ENCODE results near the gene TLR8.

The TLR8 gene

GRCh38 chrX:12912791-12913482 is 6.5 kb downstream of the TLR8 start:
- Histone ChIP-seq H3K4me2 (ENCODE audit: low read depth, low read length) (no peak overlapping the region), H3K27ac (ENCODE audit: low read length) (no peak overlapping the region), H3K36me3 (replicated peaks; ENCODE audit: insufficient read depth, low read length) (no peaks in the 10 kb centered on the region), H3K9me3 (replicated peaks; ENCODE audit: insufficient read depth, low read length) (no peaks in the 10 kb centered on the region), H3K4me3 (ENCODE audit: low read length) (no peak overlapping the region), H3K27me3 (replicated peaks; ENCODE audit: insufficient read depth, low read length) (no peaks in the 10 kb centered on the region), H3F3A (ENCODE audit: insufficient read depth, low read length) (no peaks in the 10 kb centered on the region), H3K9ac (ENCODE audit: low read length) (no peak overlapping the region), H3K9me2 (replicated peaks; ENCODE audit: insufficient read depth, low read length) (no peaks in the 10 kb centered on the region), H2AFZ (ENCODE audit: low read length) (no peak overlapping the region), H3K4me1 (ENCODE audit: low read length) (no peaks in the 10 kb centered on the region), H4K20me1 (ENCODE audit: insufficient read depth, low read length) (no peaks in the 10 kb centered on the region), H3K79me2 (ENCODE audit: low read length) (no peaks in the 10 kb centered on the region)
- TF ChIP-seq CTCF (IDR thresholded peaks at IDR 0.05; ENCODE audit: low read length) = no peak
- TF ChIP-seq EZH2 (optimal IDR thresholded peaks at IDR 0.05; ENCODE audit: low read depth, low read length) = no peak
- TF ChIP-seq EZH2phosphoT487 (IDR thresholded peaks at IDR 0.05; ENCODE audit: low read length) = no peak
- no peak for DNase-seq

GRCh38 chrX:12917753-12918152 is 11.3 kb downstream of the TLR8 start:
- DNase-seq = no peak
- H3K9me2 ChIP-seq (replicated peaks; ENCODE audit: insufficient read depth, low read length) = no peaks in the 10 kb centered on the region
- H3F3A ChIP-seq (ENCODE audit: insufficient read depth, low read length) = no peaks in the 10 kb centered on the region
- H3K9me3 ChIP-seq (replicated peaks; ENCODE audit: insufficient read depth, low read length) = no peaks in the 10 kb centered on the region
- no peaks in the 10 kb centered on the region for H3K27me3 ChIP-seq (replicated peaks; ENCODE audit: insufficient read depth, low read length)
- H3K27ac ChIP-seq (ENCODE audit: low read length) = no peak overlapping the region
- H2AFZ ChIP-seq (ENCODE audit: low read length) = no peak overlapping the region
- H3K4me2 ChIP-seq (ENCODE audit: low read depth, low read length) = no peak overlapping the region
- no peak overlapping the region for H3K4me3 ChIP-seq (ENCODE audit: low read length)
- no peaks in the 10 kb centered on the region for H3K36me3 ChIP-seq (replicated peaks; ENCODE audit: insufficient read depth, low read length)
- no peaks in the 10 kb centered on the region for H3K4me1 ChIP-seq (ENCODE audit: low read length)
- H3K79me2 ChIP-seq (ENCODE audit: low read length) = no peaks in the 10 kb centered on the region
- H4K20me1 ChIP-seq (ENCODE audit: insufficient read depth, low read length) = no peaks in the 10 kb centered on the region
- no peak overlapping the region for H3K9ac ChIP-seq (ENCODE audit: low read length)
- TF ChIP-seq EZH2phosphoT487 (IDR thresholded peaks at IDR 0.05; ENCODE audit: low read length) (no peak), EZH2 (optimal IDR thresholded peaks at IDR 0.05; ENCODE audit: low read depth, low read length) (no peak), CTCF (IDR thresholded peaks at IDR 0.05; ENCODE audit: low read length) (no peak)

GRCh38 chrX:12919051-12919450 is 12.6 kb downstream of the TLR8 start:
- Histone ChIP-seq H3K9me2 (replicated peaks; ENCODE audit: insufficient read depth, low read length) (no peaks in the 10 kb centered on the region), H3F3A (ENCODE audit: insufficient read depth, low read length) (no peaks in the 10 kb centered on the region), H3K27ac (ENCODE audit: low read length) (no peak overlapping the region), H3K4me3 (ENCODE audit: low read length) (no peak overlapping the region), H3K4me1 (ENCODE audit: low read length) (no peaks in the 10 kb centered on the region), H3K79me2 (ENCODE audit: low read length) (no peaks in the 10 kb centered on the region), H4K20me1 (ENCODE audit: insufficient read depth, low read length) (no peaks in the 10 kb centered on the region), H3K27me3 (replicated peaks; ENCODE audit: insufficient read depth, low read length) (no peaks in the 10 kb centered on the region), H3K36me3 (replicated peaks; ENCODE audit: insufficient read depth, low read length) (no peaks in the 10 kb centered on the region), H3K4me2 (ENCODE audit: low read depth, low read length) (no peak overlapping the region), H2AFZ (ENCODE audit: low read length) (no peak overlapping the region), H3K9me3 (replicated peaks; ENCODE audit: insufficient read depth, low read length) (no peaks in the 10 kb centered on the region), H3K9ac (ENCODE audit: low read length) (no peak overlapping the region)
- TF ChIP-seq EZH2phosphoT487 (IDR thresholded peaks at IDR 0.05; ENCODE audit: low read length) (no peak), CTCF (IDR thresholded peaks at IDR 0.05; ENCODE audit: low read length) (no peak), EZH2 (optimal IDR thresholded peaks at IDR 0.05; ENCODE audit: low read depth, low read length) (no peak)
- no peak for DNase-seq
